Skeletal muscle tissue (tissue), 4 donors: Measurements from ENCODE around the gene CHMP5. TPM values are rescaled to one million over a fixed set of nuclear protein-coding genes. Genes with fewer than 3 reads are reported as not detected.

ENCODE experiments used
- H3K27ac ChIP-seq: one replicate; pipeline ENCODE4 v1.7.0; 2013; ENCODE audit warnings: mild to moderate bottlenecking, low read depth, low read length, inconsistent platforms
- H3K27me3 ChIP-seq, 3 donors: one replicate each; pipeline ENCODE4 v1.7.0; 2013; ENCODE audit warnings: low read length in 3 of 3; ENCODE audit not compliant: control insufficient read depth in 3 of 3, insufficient read depth in 3 of 3
- H3K36me3 ChIP-seq, 3 donors: one replicate each; pipeline ENCODE4 v1.7.0; 2013; ENCODE audit warnings: low read length in 3 of 3; ENCODE audit not compliant: control insufficient read depth in 3 of 3, insufficient read depth in 3 of 3
- H3K4me1 ChIP-seq, 3 donors: one replicate each; pipeline ENCODE4 v1.7.0; 2013; ENCODE audit warnings: low read length in 3 of 3, mild to moderate bottlenecking in 3 of 3; ENCODE audit not compliant: control insufficient read depth in 3 of 3, insufficient read depth in 3 of 3
- H3K4me3 ChIP-seq, 3 donors: one replicate each; pipeline ENCODE4 v1.7.0; 2013; ENCODE audit warnings: low read length in 3 of 3
- H3K9ac ChIP-seq, 3 donors: one replicate each; pipeline ENCODE4 v1.7.0; 2013; ENCODE audit warnings: low read length in 3 of 3, mild to moderate bottlenecking in 3 of 3, moderate library complexity in 2 of 3, low read depth in 1 of 3
- H3K9me3 ChIP-seq, 3 donors: one replicate each; pipeline ENCODE4 v1.7.0; 2013; ENCODE audit warnings: low read length in 3 of 3; ENCODE audit not compliant: control insufficient read depth in 3 of 3
- total RNA-seq: library from RNA; depleted of rRNA; stranded (reverse); fragments of >200 nt; gene quantifications from one replicate; pipeline ENCODE4 v1.2.3, GENCODE V29; 2014
- donor health status: Osteomylitis.

CHMP5 gene
- 52.7 TPM for total RNA-seq

GRCh38 chr9:33264473-33265177, at the start of gene CHMP5, which contains the start of gene BAG1:
Gene CHMP5, plus strand, starts transcription at chr9:33265049. Its CDS starts 30 bp downstream, at chr9:33265079.
Gene BAG1, minus strand, starts transcription at chr9:33264708.
- Histone ChIP-seq H3K4me3 (peak within 1 kb of the TSS; percentile 95 to 99 (median 98)), H3K9me3 (no peaks in the 10 kb centered on the region), H3K27me3 (no peaks in the 10 kb centered on the region), H3K4me1 (peaks cover 24 to 28% (median 27%) of the 10 kb centered on the region in 3 donors), H3K9ac (peak within 1 kb of the TSS; percentile 95 to 99 (median 97)), H3K36me3 (peaks cover 32 to 40% (median 38%) of the 10 kb centered on the region in 3 donors), H3K27ac (peak within 1 kb of the TSS; percentile 95)

- Histone ChIP-seq H3K4me1 (peaks cover 3 to 8% (median 6%) of the 10 kb centered on the region in 3 donors), H3K27me3 (no peaks in the 10 kb centered on the region), H3K9ac (no peak overlapping the region), H3K36me3 (no peaks in the 10 kb centered on the region), H3K27ac (no peak overlapping the region), H3K4me3 (no peak overlapping the region), H3K9me3 (no peaks in the 10 kb centered on the region)
These were observed 43.9 kb upstream of the CHMP5 start for GRCh38 chr9:33220681-33221567.

GRCh38 chr9:33221568-33221884, 43.3 kb upstream of the CHMP5 start:
- Histone ChIP-seq H3K9me3 (no peaks in the 10 kb centered on the region), H3K27ac (no peak overlapping the region), H3K4me1 (peaks cover 3 to 8% (median 7%) of the 10 kb centered on the region in 3 donors), H3K9ac (no peak overlapping the region), H3K27me3 (no peaks in the 10 kb centered on the region), H3K4me3 (no peak overlapping the region), H3K36me3 (no peaks in the 10 kb centered on the region)

- Histone ChIP-seq H3K4me3 (no peak overlapping the region), H3K36me3 (no peaks in the 10 kb centered on the region), H3K27ac (no peak overlapping the region), H3K9me3 (no peaks in the 10 kb centered on the region), H3K9ac (no peak overlapping the region), H3K4me1 (peaks cover 3 to 8% (median 7%) of the 10 kb centered on the region in 3 donors), H3K27me3 (no peaks in the 10 kb centered on the region)
These were observed 42.8 kb upstream of the CHMP5 start for GRCh38 chr9:33222031-33222430.

GRCh38 chr9:33223696-33224095, 41.2 kb upstream of the CHMP5 start:
- no peak overlapping the region for H3K9ac ChIP-seq
- no peaks in the 10 kb centered on the region for H3K36me3 ChIP-seq
- peaks cover 3 to 8% (median 7%) of the 10 kb centered on the region in 3 donors for H3K4me1 ChIP-seq
- no peak overlapping the region for H3K27ac ChIP-seq
- no peak overlapping the region for H3K4me3 ChIP-seq
- no peaks in the 10 kb centered on the region for H3K27me3 ChIP-seq
- H3K9me3 ChIP-seq, result no peaks in the 10 kb centered on the region

GRCh38 chr9:33225319-33226147, 39.3 kb upstream of the CHMP5 start:
- Histone ChIP-seq H3K4me3 (no peak overlapping the region), H3K27ac (no peak overlapping the region)

GRCh38 chr9:33227008-33227398, 37.8 kb upstream of the CHMP5 start:
- H3K27ac ChIP-seq, result no peak overlapping the region
- H3K9ac ChIP-seq, result no peak overlapping the region

More at GRCh38 chr9:33225319-33226147, 39.3 kb upstream of the CHMP5 start:
- Histone ChIP-seq H3K36me3 (no peaks in the 10 kb centered on the region), H3K9ac (no peak overlapping the region), H3K9me3 (no peaks in the 10 kb centered on the region), H3K4me1 (peaks cover 3 to 8% (median 7%) of the 10 kb centered on the region in 3 donors), H3K27me3 (no peaks in the 10 kb centered on the region)

GRCh38 chr9:33227741-33228140, 37.1 kb upstream of the CHMP5 start:
- H3K4me1 ChIP-seq, result peaks cover 3 to 7% (median 5%) of the 10 kb centered on the region in 3 donors
- H3K27me3 ChIP-seq, result no peaks in the 10 kb centered on the region
- no peak overlapping the region for H3K4me3 ChIP-seq
- H3K9ac ChIP-seq, result no peak overlapping the region
- H3K9me3 ChIP-seq, result no peaks in the 10 kb centered on the region
- H3K27ac ChIP-seq, result no peak overlapping the region
- no peaks in the 10 kb centered on the region for H3K36me3 ChIP-seq

More at GRCh38 chr9:33227008-33227398, 37.8 kb upstream of the CHMP5 start:
- Histone ChIP-seq H3K4me1 (peaks cover 3 to 7% (median 5%) of the 10 kb centered on the region in 3 donors), H3K27me3 (no peaks in the 10 kb centered on the region), H3K36me3 (no peaks in the 10 kb centered on the region), H3K4me3 (no peak overlapping the region), H3K9me3 (no peaks in the 10 kb centered on the region)

- Histone ChIP-seq H3K27me3 (no peaks in the 10 kb centered on the region), H3K36me3 (no peaks in the 10 kb centered on the region), H3K4me3 (no peak overlapping the region), H3K9me3 (no peaks in the 10 kb centered on the region), H3K4me1 (peaks cover 3 to 7% (median 5%) of the 10 kb centered on the region in 3 donors), H3K9ac (no peak overlapping the region), H3K27ac (no peak overlapping the region)
These were observed 36.2 kb upstream of the CHMP5 start for GRCh38 chr9:33228606-33229005.
